HepG2 (cell line): ENCODE results near the gene EVA1C. TPM values are rescaled to one million over a fixed set of nuclear protein-coding genes. Genes with fewer than 3 reads are reported as not detected.
"Not testable (repeated sequence)": the region's sequence is repeated elsewhere in the genome, so short reads cannot be mapped to it uniquely, and the experiment has no call there.

Experiments used
- ATAC-seq: fragments of 200-7000 bp; cut with Tn5 transposase; 3 replicates; pipeline ENCODE4 v1.9.1; 2020; ENCODE audit warnings: mild to moderate bottlenecking, moderate library complexity
- BruUV-seq: library from RNA; stranded (reverse); fragments of 400-500 nt; replicated peaks from 2 replicates; lab custom pipeline; 2021; lab: Mats Ljungman, UMichigan
- CTCF ChIA-PET: fragments of 300-600 bp; formaldehyde crosslinking; extraction: SDS; loops from one replicate; lab custom pipeline; 2021; ENCODE audit warnings: low total read pairs, inconsistent platforms, low intra/inter-chr PET ratio; lab: Yijun Ruan, JAX
- POLR2A ChIA-PET: fragments of 350-600 bp; sonication (Branson Sonifier 250); formaldehyde crosslinking; loops from one replicate; lab custom pipeline; 2020; ENCODE audit warnings: antibody characterized with exemption, inconsistent platforms; lab: Yijun Ruan, JAX
- DNase-seq: peaks from one replicate; pipeline ENCODE4 v3.0.0-alpha.2; 2015; ENCODE audit warnings: low spot score
- FAIRE-seq: peaks from 3 replicates; lab custom pipeline; 2011; peaks lifted over from hg19 to GRCh38; lab: Jason Lieb, UNC
- H2AFZ ChIP-seq: one replicate; pipeline ENCODE4 v1.6.1; 2011; ENCODE audit warnings: low read length, inconsistent platforms
- H3K27ac ChIP-seq: fragments of 300-600 bp; 3 replicates; pipeline ENCODE4 v1.8.0; 2011; ENCODE audit warnings: mixed run types, mild to moderate bottlenecking, mixed read lengths, low read length, inconsistent platforms; ENCODE audit not compliant: insufficient read depth; ENCODE audit errors: extremely low read length
- H3K27me3 ChIP-seq, 2 experiments: fragments of 200-600 bp in 1 of 2; 2 replicates in 1 of 2; 3 replicates in 1 of 2; pipeline versions ENCODE4 v1.6.0 to v1.8.0; 2011; ENCODE audit warnings: low read length in 2 of 2, mild to moderate bottlenecking in 2 of 2, moderate library complexity in 2 of 2, inconsistent platforms in 1 of 2; ENCODE audit not compliant: insufficient read depth in 2 of 2, control insufficient read depth in 1 of 2
- H3K36me3 ChIP-seq, 2 experiments: fragments of 200-600 bp in 1 of 2; replicated peaks in 1 of 2; 2 replicates in 1 of 2; 3 replicates in 1 of 2; pipeline versions ENCODE4 v1.5.1 to v1.8.0; 2011; ENCODE audit warnings: low read length in 2 of 2, inconsistent platforms in 1 of 2; ENCODE audit not compliant: insufficient read depth in 2 of 2, control insufficient read depth in 1 of 2
- H3K4me1 ChIP-seq: 2 replicates; pipeline ENCODE4 v1.5.1; 2012; ENCODE audit warnings: low read length, inconsistent platforms; ENCODE audit not compliant: insufficient read depth
- H3K4me2 ChIP-seq: 2 replicates; pipeline ENCODE4 v1.6.0; 2011; ENCODE audit warnings: low read depth, low read length, inconsistent platforms
- H3K4me3 ChIP-seq, 3 experiments: fragments of 200-600 bp in 1 of 3; sonication (generic), shearing (Covaris generic) in 1 of 3; replicated peaks in 1 of 3; 2 replicates each; pipeline ENCODE4 v1.5.1; 2011 to 2016; ENCODE audit warnings: low read length in 3 of 3, inconsistent platforms in 2 of 3, low read depth in 2 of 3, mild to moderate bottlenecking in 2 of 3, control low read depth in 1 of 3, mixed read lengths in 1 of 3; ENCODE audit not compliant: insufficient read depth in 1 of 3
- H3K79me2 ChIP-seq: one replicate; pipeline ENCODE4 v1.6.1; 2011; ENCODE audit warnings: low read length, inconsistent platforms; ENCODE audit not compliant: insufficient read depth
- H3K9ac ChIP-seq: 2 replicates; pipeline ENCODE4 v1.6.0; 2011; ENCODE audit warnings: mild to moderate bottlenecking, low read depth, low read length, inconsistent platforms; ENCODE audit not compliant: insufficient read depth
- H3K9me3 ChIP-seq: 2 replicates; pipeline ENCODE4 v1.5.1; 2012; ENCODE audit warnings: mild to moderate bottlenecking, low read length
- H4K20me1 ChIP-seq: 2 replicates; pipeline ENCODE4 v1.6.0; 2011; ENCODE audit warnings: inconsistent platforms, mild to moderate bottlenecking, low read length, moderate library complexity; ENCODE audit not compliant: insufficient read depth
- FOSL2 ChIP-seq: sonication (generic); formaldehyde crosslinking; IDR thresholded peaks from 2 replicates; pipeline ENCODE4 v1.4.0; 2020; ENCODE audit warnings: missing genetic modification reagents
- FOXA1 ChIP-seq, 2 experiments: fragments of 450-650 bp in 1 of 2; sonication (generic) in 1 of 2; formaldehyde crosslinking in 1 of 2; IDR thresholded peaks; 2 replicates each; pipeline versions ENCODE4 v1.4.0 to v1.6.1; 2016 to 2020; ENCODE audit warnings: missing genetic modification reagents in 1 of 2
- GFI1 ChIP-seq: sonication (generic); formaldehyde crosslinking; IDR thresholded peaks from 2 replicates; pipeline ENCODE4 v1.5.0; 2020; ENCODE audit warnings: missing genetic modification reagents, mild to moderate bottlenecking, borderline replicate concordance
- HNF4A ChIP-seq: sonication (generic); formaldehyde crosslinking; IDR thresholded peaks from 2 replicates; pipeline ENCODE4 v1.4.0; 2020; ENCODE audit warnings: missing genetic modification reagents
- NR2F1 ChIP-seq, 2 experiments: fragments of 450-650 bp in 1 of 2; formaldehyde crosslinking in 1 of 2; IDR thresholded peaks; 2 replicates each; pipeline versions ENCODE4 v1.5.0 to v1.6.1; 2016 to 2020; ENCODE audit warnings: mild to moderate bottlenecking in 1 of 2, missing compliant biosample characterization in 1 of 2, missing genetic modification reagents in 1 of 2, moderate library complexity in 1 of 2
- NR2F2 ChIP-seq: IDR thresholded peaks from 2 replicates; pipeline ENCODE4 v1.6.1; 2012; ENCODE audit warnings: low read depth, inconsistent platforms, borderline replicate concordance
- NR2F6 ChIP-seq, 2 experiments: IDR thresholded peaks; 2 replicates each; pipeline ENCODE4 v1.6.1; 2016; ENCODE audit warnings: antibody characterized with exemption in 1 of 2, mild to moderate bottlenecking in 1 of 2
- RARA ChIP-seq: IDR thresholded peaks from 2 replicates; pipeline ENCODE4 v1.6.1; 2016; ENCODE audit warnings: missing genetic modification reagents, missing compliant biosample characterization
- RXRA ChIP-seq: sonication (generic); formaldehyde crosslinking; IDR thresholded peaks from 2 replicates; pipeline ENCODE4 v1.5.1; 2020; ENCODE audit warnings: missing genetic modification reagents
- SALL1 ChIP-seq: sonication (generic); formaldehyde crosslinking; IDR thresholded peaks from 2 replicates; pipeline ENCODE4 v1.8.0; 2022; ENCODE audit warnings: mild to moderate bottlenecking, missing genetic modification reagents
- SIX1 ChIP-seq: sonication (generic); formaldehyde crosslinking; IDR thresholded peaks from 2 replicates; pipeline ENCODE4 v1.4.0; 2020; ENCODE audit warnings: missing genetic modification reagents, borderline replicate concordance
- WGBS: methylation state at CpG from one replicate; pipeline ENCODE4 v1.1.6; 2017; ENCODE audit warnings: low lambda C conversion rate; 5-methylcytosine and 5-hydroxymethylcytosine counted together
- in situ Hi-C: cut with HindIII; loops from 2 replicates; pipeline ENCODE4 v1.10.0; 2017; ENCODE audit warnings: low pct_unique_long_range_greater_than_20kb; ENCODE audit not compliant: extremely low pct_ligation_motif_present
- intact Hi-C: fragments of 100-400 bp; cut with micrococcal nuclease; formaldehyde crosslinking; loops from one replicate; pipeline ENCODE4 v1.10.0; 2022; ENCODE audit not compliant: unreplicated experiment
- polyA plus RNA-seq, 8 experiments: library from polyadenylated mRNA; depleted of rRNA in 3 of 8; stranded (reverse) in 7 of 8; unstranded in 1 of 8; fragments of >200 nt; fragmentation: Illumina TruSeq in 4 of 8; extraction: Trizol in 4 of 8; gene quantifications; 2 replicates each; pipeline versions ENCODE4 v1.2.1 to v1.2.3, GENCODE V29; 2011 to 2016; ENCODE audit warnings: low read depth in 4 of 8, missing spikeins in 1 of 8, mixed read lengths in 1 of 8; ENCODE audit not compliant: insufficient read depth in 1 of 8
- total RNA-seq, 5 experiments: library from RNA; depleted of rRNA; stranded (reverse); fragments of >200 nt; fragmentation: Illumina TruSeq; extraction: Trizol; gene quantifications; 2 replicates each; pipeline ENCODE4 v1.2.3, GENCODE V29; 2016; ENCODE audit warnings: low read depth in 1 of 5
- TF ChIP-seq, protein P1 (sequence below): sonication (generic); formaldehyde crosslinking; IDR thresholded peaks from 2 replicates; pipeline ENCODE4 v1.4.0; 2020; ENCODE audit warnings: missing genetic modification reagents, mild to moderate bottlenecking, borderline replicate concordance
- TF ChIP-seq, protein P2 (sequence below): sonication (generic); formaldehyde crosslinking; IDR thresholded peaks from 2 replicates; pipeline ENCODE4 v1.5.0; 2020; ENCODE audit warnings: mild to moderate bottlenecking, missing genetic modification reagents

Gene EVA1C
- total and polyA plus RNA-seq, 2 of the 13 experiments (the other 11 are each of a cell fraction or from before 2014, with no cell fraction given): 0.29 to 0.34 TPM

DNA sequence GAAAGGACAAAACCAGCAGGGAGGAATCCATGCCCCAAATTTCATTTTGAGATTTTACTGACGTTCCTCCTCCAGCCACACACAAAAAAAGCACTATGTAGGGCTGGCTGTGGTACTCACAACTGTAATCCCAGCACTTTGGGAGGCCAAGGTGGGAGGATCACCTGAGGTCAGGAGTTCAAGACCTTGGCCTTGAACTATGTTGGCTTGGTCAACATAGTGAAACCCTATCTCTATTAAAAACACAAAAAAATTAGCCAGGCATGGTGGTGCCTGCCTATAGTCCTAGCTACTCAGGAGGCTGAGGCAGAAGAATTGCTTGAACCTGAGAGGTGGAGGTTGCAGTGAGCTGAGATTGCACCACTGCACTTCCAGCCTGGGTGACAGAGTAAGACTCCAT is 43.5 kb upstream of the EVA1C start:
- in situ Hi-C loops; ATAC-seq; H3K27me3 ChIP-seq; H3K4me2 ChIP-seq; H3K4me3 ChIP-seq; H2AFZ ChIP-seq; CTCF ChIA-PET; BruUV-seq; FAIRE-seq; H3K9me3 ChIP-seq; intact Hi-C loops; H3K79me2 ChIP-seq; POLR2A ChIA-PET; H4K20me1 ChIP-seq; H3K9ac ChIP-seq; TF ChIP-seq FOXA1 (IDR thresholded peaks at IDR 0.05): not testable (repeated sequence)
- peak; percentile 37; the same call in 1 of the 2 replicates for TF ChIP-seq FOSL2
- TF ChIP-seq HNF4A (CRISPR knock-in tag): 0 out of 2 replicates have a peak, but pooled peaks have one; percentile 6
- peak; percentile 60; the same call in 1 of the 2 replicates for TF ChIP-seq NR2F2
- TF ChIP-seq NR2F1 (CRISPR knock-in tag; IDR thresholded peaks at IDR 0.05): peak; percentile 49 to 87; a peak in 3 of 4 replicates
- 0 out of 2 replicates have a peak, but pooled peaks have one; percentile 29 for TF ChIP-seq GFI1
- TF ChIP-seq RARA (CRISPR knock-in tag): peak; percentile 79
- TF ChIP-seq, protein P1, sequence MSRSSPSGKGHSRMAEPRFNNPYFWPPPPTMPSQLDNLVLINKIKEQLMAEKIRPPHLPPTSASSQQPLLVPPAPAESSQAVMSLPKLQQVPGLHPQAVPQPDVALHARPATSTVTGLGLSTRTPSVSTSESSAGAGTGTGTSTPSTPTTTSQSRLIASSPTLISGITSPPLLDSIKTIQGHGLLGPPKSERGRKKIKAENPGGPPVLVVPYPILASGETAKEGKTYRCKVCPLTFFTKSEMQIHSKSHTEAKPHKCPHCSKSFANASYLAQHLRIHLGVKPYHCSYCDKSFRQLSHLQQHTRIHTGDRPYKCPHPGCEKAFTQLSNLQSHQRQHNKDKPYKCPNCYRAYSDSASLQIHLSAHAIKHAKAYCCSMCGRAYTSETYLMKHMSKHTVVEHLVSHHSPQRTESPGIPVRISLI (CRISPR knock-in tag): peak; percentile 48; the same call in 1 of the 2 replicates
- TF ChIP-seq, protein P2, sequence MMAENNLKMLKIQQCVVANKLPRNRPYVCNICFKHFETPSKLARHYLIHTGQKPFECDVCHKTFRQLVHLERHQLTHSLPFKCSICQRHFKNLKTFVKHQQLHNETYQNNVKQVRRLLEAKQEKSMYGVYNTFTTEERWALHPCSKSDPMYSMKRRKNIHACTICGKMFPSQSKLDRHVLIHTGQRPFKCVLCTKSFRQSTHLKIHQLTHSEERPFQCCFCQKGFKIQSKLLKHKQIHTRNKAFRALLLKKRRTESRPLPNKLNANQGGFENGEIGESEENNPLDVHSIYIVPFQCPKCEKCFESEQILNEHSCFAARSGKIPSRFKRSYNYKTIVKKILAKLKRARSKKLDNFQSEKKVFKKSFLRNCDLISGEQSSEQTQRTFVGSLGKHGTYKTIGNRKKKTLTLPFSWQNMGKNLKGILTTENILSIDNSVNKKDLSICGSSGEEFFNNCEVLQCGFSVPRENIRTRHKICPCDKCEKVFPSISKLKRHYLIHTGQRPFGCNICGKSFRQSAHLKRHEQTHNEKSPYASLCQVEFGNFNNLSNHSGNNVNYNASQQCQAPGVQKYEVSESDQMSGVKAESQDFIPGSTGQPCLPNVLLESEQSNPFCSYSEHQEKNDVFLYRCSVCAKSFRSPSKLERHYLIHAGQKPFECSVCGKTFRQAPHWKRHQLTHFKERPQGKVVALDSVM (CRISPR knock-in tag): peak; percentile 80
- TF ChIP-seq NR2F6 (IDR thresholded peaks at IDR 0.05): peak; percentile 73
- peak; percentile 83 for TF ChIP-seq NR2F6 (CRISPR knock-in tag; IDR thresholded peaks at IDR 0.05)
- TF ChIP-seq SIX1 (CRISPR knock-in tag): peak; percentile 76; the same call in 1 of the 2 replicates
- TF ChIP-seq RXRA: peak; percentile 57; the same call in 1 of the 2 replicates
- TF ChIP-seq FOXA1 (CRISPR knock-in tag; IDR thresholded peaks at IDR 0.05): peak; percentile 9; the same call in 1 of the 2 replicates
- peak; percentile 47; the same call in 1 of the 2 replicates for TF ChIP-seq SALL1 (CRISPR knock-in tag)
- Histone ChIP-seq H3K36me3 (peaks cover 30 to 74% of the 10 kb centered on the region in 2 experiments), H3K4me1 (peaks cover 36% of the 10 kb centered on the region), H3K27ac (peak overlapping the region; percentile 4)
- 59% methylated on average over 1 of the region's 1 CpG for WGBS
- peak; percentile 23 for DNase-seq
